Right atrium auricular region (tissue), 2 donors: Measurements from ENCODE around the gene RFC4. TPM values are rescaled to one million over a fixed set of nuclear protein-coding genes. Genes with fewer than 3 reads are reported as not detected.
"Not testable (repeated sequence)": the region's sequence is repeated elsewhere in the genome, so short reads cannot be mapped to it uniquely, and the experiment has no call there.

Experiments
- DNase-seq: peaks from one replicate; pipeline ENCODE4 v3.0.0-alpha.2; 2019; ENCODE audit warnings: low spot score
- H3K27ac ChIP-seq, 2 donors: fragments of 200-600 bp; sonication (generic); 1 replicate in 1 of 2; 2 replicates in 1 of 2; pipeline ENCODE4 v1.5.1; 2016 to 2019
- H3K27me3 ChIP-seq, 2 donors: fragments of 200-600 bp; sonication (generic); one replicate each; pipeline versions ENCODE4 v1.5.1 to v1.6.0; 2017 to 2019
- H3K36me3 ChIP-seq: fragments of 200-600 bp; sonication (generic); one replicate; pipeline ENCODE4 v1.5.1; 2016
- H3K4me1 ChIP-seq, 2 donors: fragments of 200-600 bp; sonication (generic); one replicate each; pipeline versions ENCODE4 v1.5.1 to v1.6.0; 2017 to 2019
- H3K4me3 ChIP-seq, 2 donors: fragments of 200-600 bp; sonication (generic); 1 replicate in 1 of 2; 2 replicates in 1 of 2; pipeline ENCODE4 v1.5.1; 2017 to 2019; ENCODE audit warnings: mild to moderate bottlenecking in 1 of 2, moderate library complexity in 1 of 2
- H3K9me3 ChIP-seq, 2 donors: fragments of 200-600 bp; sonication (generic); one replicate each; pipeline ENCODE4 v1.5.1; 2019
- CTCF ChIP-seq, 2 donors: fragments of 200-600 bp; sonication (generic); IDR thresholded peaks; one replicate each; pipeline ENCODE4 v1.5.1; 2019; ENCODE audit warnings: antibody characterized with exemption in 2 of 2
- total RNA-seq, 2 donors: library from RNA; depleted of rRNA; stranded (reverse); fragments of >200 nt; gene quantifications; one replicate each; pipeline ENCODE4 v1.1.0, GENCODE V29; 2016

RFC4 gene
- total RNA-seq: 1 to 10 TPM; 7.2 to 8.9 TPM

GRCh38 chr3:186806089-186807055, at the start of gene RFC4:
TSS of gene RFC4 (minus strand) at chr3:186806482. CDS start at chr3:186804713, 1,769 bp downstream.
- Histone ChIP-seq H3K36me3 (peaks cover 11% of the 10 kb centered on the region), H3K27ac (peak within 1 kb of the TSS; percentile 81 to 86), H3K27me3 (no peaks in the 10 kb centered on the region), H3K4me1 (peaks cover 0 to 17% of the 10 kb centered on the region in 2 donors), H3K4me3 (peak within 1 kb of the TSS; percentile 56 to 79), H3K9me3 (no peaks in the 10 kb centered on the region)
- TF ChIP-seq CTCF (IDR thresholded peaks at IDR 0.05): no peak
- peak; percentile 87 for DNase-seq

GRCh38 chr3:186854954-186855353, 48.7 kb upstream of the RFC4 start:
- Histone ChIP-seq H3K9me3 (peaks cover 0 to 8% of the 10 kb centered on the region in 2 donors), H3K4me3 (no peak overlapping the region), H3K27me3 (no peaks in the 10 kb centered on the region), H3K36me3 (no peaks in the 10 kb centered on the region), H3K4me1 (no peaks in the 10 kb centered on the region), H3K27ac (no peak overlapping the region)
- DNase-seq: no peak
- no peak for TF ChIP-seq CTCF (IDR thresholded peaks at IDR 0.05)

GRCh38 chr3:186854146-186854545, 47.9 kb upstream of the RFC4 start:
- Histone ChIP-seq H3K9me3 (peaks cover 0 to 8% of the 10 kb centered on the region in 2 donors), H3K4me1 (no peaks in the 10 kb centered on the region), H3K27me3 (no peaks in the 10 kb centered on the region), H3K27ac (no peak overlapping the region), H3K36me3 (no peaks in the 10 kb centered on the region), H3K4me3 (no peak overlapping the region)
- no peak for DNase-seq
- TF ChIP-seq CTCF (IDR thresholded peaks at IDR 0.05): no peak

- no peak for TF ChIP-seq CTCF (IDR thresholded peaks at IDR 0.05)
- Histone ChIP-seq H3K36me3 (no peaks in the 10 kb centered on the region), H3K27me3 (no peaks in the 10 kb centered on the region), H3K4me3 (no peak overlapping the region), H3K4me1 (no peaks in the 10 kb centered on the region), H3K9me3 (peaks cover 0 to 1% of the 10 kb centered on the region in 2 donors), H3K27ac (no peak overlapping the region)
- DNase-seq: no peak
These were observed 46.7 kb upstream of the RFC4 start for GRCh38 chr3:186852994-186853393.

- not testable (repeated sequence) for H3K9me3 ChIP-seq, H3K27ac ChIP-seq, H3K36me3 ChIP-seq, H3K4me3 ChIP-seq, DNase-seq, H3K27me3 ChIP-seq, H3K4me1 ChIP-seq
These were observed 45.6 kb upstream of the RFC4 start for GRCh38 chr3:186851835-186852234.

GRCh38 chr3:186849374-186849975, 43.2 kb upstream of the RFC4 start:
- TF ChIP-seq CTCF (IDR thresholded peaks at IDR 0.05): peak in 1 of 2 donors; percentile 67
- Histone ChIP-seq H3K27ac (no peak overlapping the region), H3K4me1 (no peaks in the 10 kb centered on the region), H3K9me3 (no peaks in the 10 kb centered on the region), H3K27me3 (no peaks in the 10 kb centered on the region), H3K36me3 (no peaks in the 10 kb centered on the region), H3K4me3 (no peak overlapping the region)
- no peak for DNase-seq
